GM12878 (cell line): ENCODE data around the gene SLC2A4. TPM values are rescaled to one million over a fixed set of nuclear protein-coding genes. Genes with fewer than 3 reads are reported as not detected.
A peak's percentile ranks its signal among the peaks of the same experiment; 100 is the strongest.

Experiments used
- BCL3 ChIP-seq: IDR thresholded peaks from 2 replicates; pipeline ENCODE4 v1.6.1; 2011; ENCODE audit warnings: borderline replicate concordance, low read depth, mild to moderate bottlenecking, moderate library complexity, low read length; ENCODE audit not compliant: insufficient read depth, poor library complexity, severe bottlenecking
- CREM ChIP-seq: IDR thresholded peaks from 2 replicates; pipeline ENCODE4 v1.6.1; 2014; ENCODE audit warnings: antibody characterized with exemption, low read depth
- EP300 ChIP-seq, 2 experiments: fragments of 150-350 bp in 1 of 2; IDR thresholded peaks; 2 replicates each; pipeline ENCODE4 v1.6.1; 2011 to 2012; ENCODE audit warnings: low read depth in 2 of 2, low read length in 2 of 2, borderline replicate concordance in 1 of 2, improper control_type of control experiment in 1 of 2, inconsistent platforms in 1 of 2; ENCODE audit not compliant: control insufficient read depth in 1 of 2
- EZH2 ChIP-seq: IDR thresholded peaks from 2 replicates; pipeline ENCODE4 v1.6.1; 2012; ENCODE audit warnings: low read depth, mild to moderate bottlenecking, control low read depth, inconsistent platforms, low read length, borderline replicate concordance; ENCODE audit not compliant: control insufficient read depth
- HDAC2 ChIP-seq: fragments of 200-600 bp; sonication (generic); IDR thresholded peaks from 2 replicates; pipeline ENCODE4 v1.6.1; 2017
- IRF3 ChIP-seq: fragments of 450-650 bp; IDR thresholded peaks from 2 replicates; pipeline ENCODE4 v1.6.1; 2014; ENCODE audit warnings: mild to moderate bottlenecking
- MEF2B ChIP-seq: fragments of 450-650 bp; IDR thresholded peaks from 2 replicates; pipeline ENCODE4 v1.6.1; 2018; ENCODE audit warnings: mild to moderate bottlenecking, moderate library complexity; ENCODE audit not compliant: partially characterized antibody, poor library complexity, severe bottlenecking
- MTA3 ChIP-seq: IDR thresholded peaks from 2 replicates; pipeline ENCODE4 v1.6.1; 2012; ENCODE audit warnings: low read length, inconsistent platforms, borderline replicate concordance
- NFYA ChIP-seq: IDR thresholded peaks from 2 replicates; pipeline ENCODE4 v1.6.1; 2011; ENCODE audit warnings: low read depth, mild to moderate bottlenecking, low read length, improper control_type of control experiment, borderline replicate concordance
- NR2F1 ChIP-seq: fragments of 450-650 bp; conservative IDR thresholded peaks from 2 replicates; pipeline ENCODE4 v1.6.1; 2017; ENCODE audit warnings: mild to moderate bottlenecking
- NRF1 ChIP-seq: conservative IDR thresholded peaks from 2 replicates; pipeline ENCODE4 v1.6.1; 2011; ENCODE audit warnings: mild to moderate bottlenecking, low read depth, low read length, improper control_type of control experiment
- PAX5 ChIP-seq: IDR thresholded peaks from 2 replicates; pipeline ENCODE4 v1.6.1; 2011; ENCODE audit warnings: low read depth, low read length, borderline replicate concordance
- PAX8 ChIP-seq: fragments of 450-650 bp; IDR thresholded peaks from 2 replicates; pipeline ENCODE4 v1.6.1; 2017; ENCODE audit warnings: mild to moderate bottlenecking, moderate library complexity
- POLR2AphosphoS2 ChIP-seq: IDR thresholded peaks from 2 replicates; pipeline ENCODE4 v1.6.1; 2011; ENCODE audit warnings: low read depth, mild to moderate bottlenecking, low read length, improper control_type of control experiment, moderate library complexity
- SMAD1 ChIP-seq: fragments of 450-650 bp; IDR thresholded peaks from 2 replicates; pipeline ENCODE4 v1.6.1; 2018; ENCODE audit warnings: mild to moderate bottlenecking, low read depth; ENCODE audit not compliant: partially characterized antibody
- TBL1XR1 ChIP-seq: IDR thresholded peaks from 2 replicates; pipeline ENCODE4 v1.6.1; 2012; ENCODE audit warnings: low read depth, low read length, improper control_type of control experiment
- TCF3 ChIP-seq: IDR thresholded peaks from 2 replicates; pipeline ENCODE4 v1.6.1; 2012; ENCODE audit warnings: low read depth, mild to moderate bottlenecking, low read length, borderline replicate concordance; ENCODE audit not compliant: insufficient read depth
- ZBTB33 ChIP-seq: fragments of 450-650 bp; IDR thresholded peaks from 2 replicates; pipeline ENCODE4 v1.6.1; 2017; ENCODE audit warnings: mild to moderate bottlenecking
- ZNF384 ChIP-seq: IDR thresholded peaks from 2 replicates; pipeline ENCODE4 v1.6.1; 2012; ENCODE audit warnings: low read depth, mild to moderate bottlenecking, low read length, improper control_type of control experiment, borderline replicate concordance
- ZNF687 ChIP-seq: fragments of 450-650 bp; IDR thresholded peaks from 2 replicates; pipeline ENCODE4 v1.6.1; 2017; ENCODE audit warnings: mild to moderate bottlenecking, moderate library complexity
- polyA plus RNA-seq, 11 experiments: library from polyadenylated mRNA; depleted of rRNA in 4 of 11; unstranded in 6 of 11; stranded (reverse) in 5 of 11; fragments of >200 nt; fragmentation: Nextera tagmentation in 4 of 11; fragmentation: Illumina TruSeq in 1 of 11; extraction: Ambion mirVana in 4 of 11; extraction: Trizol in 1 of 11; gene quantifications; 1 replicate in 1 of 11; 2 replicates in 10 of 11; pipeline versions ENCODE4 v1.2.1 to v1.2.3, GENCODE V29; 2011 to 2016; ENCODE audit warnings: inconsistent platforms in 2 of 11, missing spikeins in 2 of 11, low read depth in 1 of 11
- total RNA-seq, 4 experiments: library from RNA; depleted of rRNA in 3 of 4; stranded (reverse); fragments of >200 nt in 3 of 4; fragmentation: Illumina TruSeq in 1 of 4; extraction: Trizol in 1 of 4; gene quantifications; 2 replicates each; pipeline versions ENCODE4 v1.2.1 to v1.2.3, GENCODE V29; 2013 to 2021

SLC2A4 gene
- total and polyA plus RNA-seq, 10 of the 15 experiments (the other 5 are each of a cell fraction or from before 2014, with no cell fraction given): 0.03 to 0.23 (median 0.04) TPM; not detected in 4

- TF ChIP-seq BCL3 (peak; percentile 73), CREM (no peak), ZNF687 (no peak), EZH2 (no peak), TCF3 (no peak), ZNF384 (no peak), TBL1XR1 (no peak; the same call in 1 of the 2 replicates), ZBTB33 (no peak), NR2F1 (no peak), EP300 (IDR thresholded peaks at IDR 0.05; ENCODE audit: borderline replicate concordance in 1 of 2, control insufficient read depth in 1 of 2, low read depth in 2 of 2, low read length in 2 of 2) (no peak), POLR2AphosphoS2 (0 out of 2 replicates have a peak, but pooled peaks have one; percentile 35), NFYA (no peak), HDAC2 (no peak), PAX5 (no peak), MTA3 (peak; percentile 2; the same call in 1 of the 2 replicates), IRF3 (no peak), PAX8 (no peak), SMAD1 (peak; percentile 14), MEF2B (peak; percentile 29), NRF1 (no peak)
Observed at GRCh38 chr17:7308625-7309433, 27.3 kb downstream of the SLC2A4 start (continued).
